Fibroblast of pulmonary artery (primary cell): Measurements from ENCODE around the gene FURIN.
"Not testable (repeated sequence)": the region's sequence is repeated elsewhere in the genome, so short reads cannot be mapped to it uniquely, and the experiment has no call there.

ENCODE experiments used
- DNase-seq: peaks from one replicate; pipeline ENCODE4 v3.0.0-alpha.2; 2010; ENCODE audit warnings: low read depth
- H3K4me3 ChIP-seq: replicated peaks from 2 replicates; pipeline ENCODE4 v1.5.1; 2011; ENCODE audit warnings: low read depth, mild to moderate bottlenecking, control low read depth, low read length, moderate library complexity
- TF ChIP-seq, protein P1 (sequence below): IDR thresholded peaks from 2 replicates; pipeline ENCODE4 v1.5.1; 2011; ENCODE audit warnings: mild to moderate bottlenecking, control low read depth, low read length, inconsistent platforms; ENCODE audit errors: missing control alignments

Gene FURIN

GRCh38 chr15:90895571-90896117 lies 27.3 kb downstream of the FURIN start:
- TF ChIP-seq, protein P1, sequence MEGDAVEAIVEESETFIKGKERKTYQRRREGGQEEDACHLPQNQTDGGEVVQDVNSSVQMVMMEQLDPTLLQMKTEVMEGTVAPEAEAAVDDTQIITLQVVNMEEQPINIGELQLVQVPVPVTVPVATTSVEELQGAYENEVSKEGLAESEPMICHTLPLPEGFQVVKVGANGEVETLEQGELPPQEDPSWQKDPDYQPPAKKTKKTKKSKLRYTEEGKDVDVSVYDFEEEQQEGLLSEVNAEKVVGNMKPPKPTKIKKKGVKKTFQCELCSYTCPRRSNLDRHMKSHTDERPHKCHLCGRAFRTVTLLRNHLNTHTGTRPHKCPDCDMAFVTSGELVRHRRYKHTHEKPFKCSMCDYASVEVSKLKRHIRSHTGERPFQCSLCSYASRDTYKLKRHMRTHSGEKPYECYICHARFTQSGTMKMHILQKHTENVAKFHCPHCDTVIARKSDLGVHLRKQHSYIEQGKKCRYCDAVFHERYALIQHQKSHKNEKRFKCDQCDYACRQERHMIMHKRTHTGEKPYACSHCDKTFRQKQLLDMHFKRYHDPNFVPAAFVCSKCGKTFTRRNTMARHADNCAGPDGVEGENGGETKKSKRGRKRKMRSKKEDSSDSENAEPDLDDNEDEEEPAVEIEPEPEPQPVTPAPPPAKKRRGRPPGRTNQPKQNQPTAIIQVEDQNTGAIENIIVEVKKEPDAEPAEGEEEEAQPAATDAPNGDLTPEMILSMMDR = no peak
- H3K4me3 ChIP-seq = no peak overlapping the region
- peak; percentile 12 for DNase-seq

DNA sequence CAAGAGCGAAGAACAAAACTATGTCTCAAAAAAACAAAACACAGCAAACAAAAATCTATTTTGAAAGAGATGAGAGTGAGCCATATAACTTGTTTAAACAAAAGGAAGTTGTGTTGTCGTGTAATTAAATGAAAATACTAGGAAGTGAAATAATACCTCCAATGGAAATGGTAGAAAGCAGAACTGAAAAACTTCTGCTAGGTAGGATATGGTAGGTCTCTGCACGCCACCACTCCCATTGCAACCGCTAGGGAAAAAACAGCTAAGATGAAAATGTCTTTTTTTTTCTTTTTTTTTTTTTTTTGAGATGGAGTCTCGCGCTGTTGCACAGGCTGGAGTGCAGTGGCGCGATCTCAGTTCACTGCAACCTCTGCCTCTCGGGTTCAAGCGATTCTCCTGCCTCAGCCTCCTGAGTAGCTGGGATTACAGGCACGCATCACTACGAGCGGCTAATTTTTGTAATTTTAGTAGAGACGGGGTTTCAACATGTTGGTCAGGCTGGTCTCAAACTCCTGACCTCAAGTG lies 28.8 kb downstream of the FURIN start:
- H3K4me3 ChIP-seq, DNase-seq: not testable (repeated sequence)

DNA sequence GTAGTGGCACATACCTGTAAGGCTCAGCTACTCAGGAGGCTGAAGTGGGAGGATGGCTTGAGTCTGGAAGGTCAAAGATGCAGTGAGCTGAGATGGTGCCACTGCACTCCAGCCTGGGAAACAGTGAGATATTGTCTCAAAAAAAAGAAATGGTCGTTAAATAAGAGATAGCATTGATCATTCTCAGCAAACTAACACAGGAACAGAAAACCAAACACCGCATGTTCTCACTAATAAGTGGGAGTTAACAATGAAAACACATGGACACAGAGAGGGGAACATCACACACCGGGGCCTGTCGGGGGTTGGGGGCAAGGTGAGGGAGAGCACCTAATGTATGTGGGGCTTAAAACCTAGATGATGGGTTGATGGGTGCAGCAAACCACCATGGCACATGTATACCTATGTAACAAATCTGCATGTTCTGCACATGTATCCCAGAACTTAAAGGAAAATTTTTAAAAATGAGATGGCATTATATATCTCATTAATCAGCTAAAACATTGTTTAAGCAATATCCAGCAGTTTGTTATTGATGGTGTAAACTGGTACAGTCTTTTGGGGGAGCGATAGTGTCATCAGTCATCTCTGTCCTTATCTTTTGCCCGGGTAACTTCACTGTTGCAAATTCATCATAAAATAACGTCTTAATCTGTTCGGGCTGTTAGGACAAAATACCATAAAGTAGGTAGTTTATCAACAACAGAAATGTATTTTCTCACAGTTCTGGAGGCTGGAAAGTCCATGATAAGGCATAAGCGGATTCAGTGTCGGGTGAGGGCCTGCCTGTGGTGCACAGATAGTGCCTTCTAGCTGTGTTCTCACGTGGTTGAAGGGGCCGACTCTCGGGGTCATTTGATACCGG lies 33.0 kb downstream of the FURIN start:
- H3K4me3 ChIP-seq = peak overlapping the region; percentile 70
- TF ChIP-seq, protein P1 = no peak
- no peak for DNase-seq

- peak; percentile 82 for DNase-seq
- TF ChIP-seq, protein P1 = peak; percentile 76
- H3K4me3 ChIP-seq = peak overlapping the region; percentile 70
Measured at GRCh38 chr15:90902040-90902839, 33.9 kb downstream of the FURIN start.

GRCh38 chr15:90902840-90903732 lies 34.7 kb downstream of the FURIN start, which contains the start of gene MAN2A2:
TSS of gene MAN2A2 (plus strand) at chr15:90903302. CDS start at chr15:90904208, 906 bp downstream.
- peak within 1 kb of the TSS; percentile 70 for H3K4me3 ChIP-seq
- DNase-seq = peak; percentile 33
- TF ChIP-seq, protein P1 = no peak

DNA sequence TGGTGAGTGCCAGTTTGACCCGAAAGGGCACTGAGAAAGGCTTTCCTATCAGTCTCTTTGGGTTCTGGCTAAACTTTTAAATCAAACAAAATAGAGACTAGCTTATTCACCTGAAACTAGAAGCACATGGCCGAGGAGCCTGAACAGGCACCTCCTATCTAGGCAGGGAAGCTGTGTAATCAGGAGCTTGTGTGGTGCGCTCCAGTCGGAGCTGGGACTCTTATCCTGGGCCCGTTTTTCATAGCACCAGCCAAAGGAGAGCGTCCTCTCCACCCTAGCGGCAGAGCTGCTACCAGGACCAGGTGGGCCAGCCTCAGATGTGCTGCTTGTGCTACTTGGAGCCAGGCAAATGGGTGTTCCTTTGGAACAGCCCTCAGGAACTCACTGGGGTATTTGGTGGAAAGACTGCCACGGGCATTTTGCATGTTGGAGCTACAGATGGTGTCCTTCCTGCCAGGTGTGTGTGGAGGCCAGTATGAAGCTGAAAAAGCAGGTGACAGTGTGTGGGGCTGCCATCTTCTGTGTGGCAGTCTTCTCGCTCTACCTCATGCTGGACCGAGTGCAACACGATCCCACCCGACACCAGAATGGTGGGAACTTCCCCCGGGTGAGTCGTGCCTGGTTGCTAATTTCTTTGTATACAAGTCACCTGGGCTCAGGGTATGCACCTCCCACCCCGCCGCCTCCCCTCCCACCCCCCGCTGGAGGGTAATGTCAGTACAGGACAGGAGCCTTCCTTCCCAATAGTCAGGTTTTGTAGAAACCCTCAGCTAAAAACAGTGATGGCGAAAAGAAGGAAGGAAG lies 35.5 kb downstream of the FURIN start:
- no peak for DNase-seq
- peak overlapping the region; percentile 70 for H3K4me3 ChIP-seq
- TF ChIP-seq, protein P1 = no peak
